GM04503 (cell line): ENCODE measurements around the gene ZNF836.
"Not testable (repeated sequence)": the region's sequence is repeated elsewhere in the genome, so short reads cannot be mapped to it uniquely, and the experiment has no call there.

Experiments used
- DNase-seq: peaks from one replicate; pipeline ENCODE4 v3.0.0-alpha.2; 2012; ENCODE audit warnings: low read depth

Gene ZNF836

GRCh38 chr19:52171321-52172169, at the start of gene ZNF836:
Gene ZNF836, minus strand, starts transcription at chr19:52171621. Its CDS starts 3,549 bp downstream, at chr19:52168072.
- peak; percentile 14 for DNase-seq

GRCh38 chr19:52221031-52221430, 49.6 kb upstream of the ZNF836 start:
- DNase-seq, result no peak

GRCh38 chr19:52219611-52220010, 48.2 kb upstream of the ZNF836 start:
- no peak for DNase-seq

GRCh38 chr19:52217576-52217975, 46.2 kb upstream of the ZNF836 start:
- DNase-seq, result no peak

GRCh38 chr19:52216401-52216800, 45.0 kb upstream of the ZNF836 start:
- DNase-seq, result no peak

GRCh38 chr19:52214241-52214640, 42.8 kb upstream of the ZNF836 start:
- DNase-seq, result peak; percentile 11

GRCh38 chr19:52212572-52213255, 41.3 kb upstream of the ZNF836 start:
- no peak for DNase-seq

- no peak for DNase-seq
Measured at GRCh38 chr19:52211926-52212571, 40.6 kb upstream of the ZNF836 start.

GRCh38 chr19:52211203-52211602, 39.8 kb upstream of the ZNF836 start:
- DNase-seq, result no peak

- no peak for DNase-seq
Measured at GRCh38 chr19:52206481-52206880, 35.1 kb upstream of the ZNF836 start.

GRCh38 chr19:52200755-52201391, 29.5 kb upstream of the ZNF836 start:
- not testable (repeated sequence) for DNase-seq

- DNase-seq, result peak; percentile 79
Measured at GRCh38 chr19:52200044-52200443, 28.6 kb upstream of the ZNF836 start.

- DNase-seq, result no peak
Measured at GRCh38 chr19:52198678-52199077, 27.3 kb upstream of the ZNF836 start.

- no peak for DNase-seq
Measured at GRCh38 chr19:52197964-52198363, 26.5 kb upstream of the ZNF836 start.

- DNase-seq, result no peak
Measured at GRCh38 chr19:52196256-52196967, 25.0 kb upstream of the ZNF836 start.

- no peak for DNase-seq
Measured at GRCh38 chr19:52191951-52192350, 20.5 kb upstream of the ZNF836 start.

GRCh38 chr19:52191389-52191788, 20.0 kb upstream of the ZNF836 start:
- no peak for DNase-seq

- peak; percentile 15 for DNase-seq
Measured at GRCh38 chr19:52190487-52191293, 19.3 kb upstream of the ZNF836 start.

- peak; percentile 100 for DNase-seq
Measured at GRCh38 chr19:52189735-52190486, 18.5 kb upstream of the ZNF836 start, which contains the start of gene PPP2R1A. Gene PPP2R1A, plus strand, starts transcription at chr19:52190052. Its CDS starts 45 bp downstream, at chr19:52190097.
